H1 (cell line): Measurements from ENCODE around the gene NINJ2. TPM values are rescaled to one million over a fixed set of nuclear protein-coding genes. Genes with fewer than 3 reads are reported as not detected.

Experiments used
- ASH2L ChIP-seq: fragments of 200-600, 300-600 bp; sonication (generic); IDR thresholded peaks from one replicate; pipeline ENCODE4 v1.7.1; 2017; ENCODE audit warnings: low read length
- GTF2F1 ChIP-seq: IDR thresholded peaks from 2 replicates; pipeline ENCODE4 v1.6.1; 2012; ENCODE audit warnings: low read depth, low read length, improper control_type of control experiment, borderline replicate concordance
- HDAC2 ChIP-seq, 2 experiments: fragments of 300-600 bp in 1 of 2; sonication (generic) in 1 of 2; IDR thresholded peaks; 2 replicates each; pipeline ENCODE4 v1.6.1; 2011 to 2012; ENCODE audit warnings: low read depth in 2 of 2, low read length in 2 of 2, mild to moderate bottlenecking in 2 of 2, moderate library complexity in 2 of 2, borderline replicate concordance in 1 of 2, inconsistent platforms in 1 of 2
- HDAC6 ChIP-seq: IDR thresholded peaks from one replicate; pipeline ENCODE4 v1.7.1; 2012; ENCODE audit warnings: low read depth, mild to moderate bottlenecking, inconsistent platforms, low read length, moderate library complexity
- KDM1A ChIP-seq: fragments of 200-600, 300-600 bp; sonication (generic); IDR thresholded peaks from 2 replicates; pipeline ENCODE4 v1.7.1; 2016; ENCODE audit warnings: mild to moderate bottlenecking, low read length, borderline replicate concordance
- MAFK ChIP-seq: IDR thresholded peaks from 2 replicates; pipeline ENCODE4 v1.6.1; 2012; ENCODE audit warnings: low read depth, mild to moderate bottlenecking, improper control_type of control experiment, low read length
- SP1 ChIP-seq: IDR thresholded peaks from 2 replicates; pipeline ENCODE4 v1.6.1; 2011; ENCODE audit warnings: low read depth, low read length
- SRF ChIP-seq: IDR thresholded peaks from 2 replicates; pipeline ENCODE4 v1.6.1; 2011; ENCODE audit warnings: mild to moderate bottlenecking, low read depth, low read length, moderate library complexity
- SUZ12 ChIP-seq: fragments of 200-600 bp; sonication (generic); IDR thresholded peaks from 2 replicates; pipeline ENCODE4 v1.6.1; 2012; ENCODE audit warnings: mild to moderate bottlenecking, inconsistent platforms, low read length, moderate library complexity, mixed read lengths
- polyA plus RNA-seq, 7 experiments: library from polyadenylated mRNA; depleted of rRNA in 3 of 7; stranded (reverse) in 5 of 7; unstranded in 2 of 7; fragments of >200 nt in 5 of 7; fragments of 200-250 nt in 2 of 7; gene quantifications; 1 replicate in 5 of 7; 2 replicates in 1 of 7; 4 replicates in 1 of 7; pipeline versions ENCODE4 v1.2.1 to v1.2.3, GENCODE V29; 2011 to 2013; ENCODE audit warnings: missing spikeins in 2 of 7, mixed read lengths in 2 of 7
- total RNA-seq: library from RNA; stranded (reverse); fragmentation: NEBNext Ultra II Directional; extraction: Animal tissue kit (Norgen Biotek cat#: 25700); gene quantifications from 2 replicates; pipeline ENCODE4 v1.2.1, GENCODE V29; 2021
- TF ChIP-seq, protein P1 (sequence below), 3 experiments: IDR thresholded peaks; 1 replicate in 2 of 3; 2 replicates in 1 of 3; pipeline versions ENCODE4 v1.5.1 to v1.6.1; 2011; ENCODE audit warnings: low read length in 3 of 3, mild to moderate bottlenecking in 3 of 3, inconsistent platforms in 2 of 3, low read depth in 1 of 3, moderate library complexity in 1 of 3; ENCODE audit not compliant: insufficient read depth in 1 of 3; ENCODE audit errors: control extremely low read depth in 1 of 3

Gene NINJ2
- total and polyA plus RNA-seq, 2 of the 8 experiments (the other 6 are each of a cell fraction or from before 2014, with no cell fraction given) = 1.4 TPM; not detected in 1

GRCh38 chr12:580813-581212, 82.4 kb downstream of the NINJ2 start (continued):
- TF ChIP-seq, protein P1, sequence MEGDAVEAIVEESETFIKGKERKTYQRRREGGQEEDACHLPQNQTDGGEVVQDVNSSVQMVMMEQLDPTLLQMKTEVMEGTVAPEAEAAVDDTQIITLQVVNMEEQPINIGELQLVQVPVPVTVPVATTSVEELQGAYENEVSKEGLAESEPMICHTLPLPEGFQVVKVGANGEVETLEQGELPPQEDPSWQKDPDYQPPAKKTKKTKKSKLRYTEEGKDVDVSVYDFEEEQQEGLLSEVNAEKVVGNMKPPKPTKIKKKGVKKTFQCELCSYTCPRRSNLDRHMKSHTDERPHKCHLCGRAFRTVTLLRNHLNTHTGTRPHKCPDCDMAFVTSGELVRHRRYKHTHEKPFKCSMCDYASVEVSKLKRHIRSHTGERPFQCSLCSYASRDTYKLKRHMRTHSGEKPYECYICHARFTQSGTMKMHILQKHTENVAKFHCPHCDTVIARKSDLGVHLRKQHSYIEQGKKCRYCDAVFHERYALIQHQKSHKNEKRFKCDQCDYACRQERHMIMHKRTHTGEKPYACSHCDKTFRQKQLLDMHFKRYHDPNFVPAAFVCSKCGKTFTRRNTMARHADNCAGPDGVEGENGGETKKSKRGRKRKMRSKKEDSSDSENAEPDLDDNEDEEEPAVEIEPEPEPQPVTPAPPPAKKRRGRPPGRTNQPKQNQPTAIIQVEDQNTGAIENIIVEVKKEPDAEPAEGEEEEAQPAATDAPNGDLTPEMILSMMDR (IDR thresholded peaks at IDR 0.05; ENCODE audit: control extremely low read depth in 1 of 3, insufficient read depth in 1 of 3, low read depth in 1 of 3, low read length in 3 of 3) = no peak
- no peak for TF ChIP-seq SUZ12
- TF ChIP-seq GTF2F1 = no peak
- no peak for TF ChIP-seq KDM1A
- no peak for TF ChIP-seq SP1
- TF ChIP-seq HDAC2 (IDR thresholded peaks at IDR 0.05; ENCODE audit: borderline replicate concordance in 1 of 2, low read depth in 2 of 2, low read length in 2 of 2) = no peak
- no peak for TF ChIP-seq HDAC6
- TF ChIP-seq ASH2L = no peak
- no peak for TF ChIP-seq MAFK
- no peak for TF ChIP-seq SRF
- TF ChIP-seq, all 59 proteins: peak for 0
